ENCODE data around the gene PANX2. TPM values are rescaled to one million over a fixed set of nuclear protein-coding genes. Genes with fewer than 3 reads are reported as not detected.
A peak's percentile ranks its signal among the peaks of the same experiment; 100 is the strongest.

The PANX2 gene
- total RNA-seq, 4 donors from 2014 or later, result 1.4 to 4.3 (median 1.8) TPM

GRCh38 chr22:50153756-50154140 is 16.8 kb upstream of the PANX2 start:
- no peak overlapping the region for H3K4me3 ChIP-seq (ENCODE audit: low read depth, poor library complexity, severe bottlenecking)
- no peak for DNase-seq (ENCODE audit: low spot score in 2 of 2)
- TF ChIP-seq CTCF (IDR thresholded peaks at IDR 0.05) (no peak), POLR2A (IDR thresholded peaks at IDR 0.05) (no peak)
- WGBS, 2 donors, result 91 to 92% methylated on average over 7 of the region's 7 CpGs
- intact Hi-C loops (cut with DNase I; ENCODE audit: low total_unique reads), result loop anchor here (10.0 kb wide), 1 partner anchor 51 kb away; the partner anchor contains the start of gene SELENOO

- TF ChIP-seq POLR2A (IDR thresholded peaks at IDR 0.05) (no peak), CTCF (IDR thresholded peaks at IDR 0.05) (no peak)
- 49 to 60% methylated on average over 21 of the region's 21 CpGs for WGBS, 2 donors
- no peak overlapping the region for H3K4me3 ChIP-seq (ENCODE audit: low read depth, poor library complexity, severe bottlenecking)
- intact Hi-C loops (cut with DNase I; ENCODE audit: low total_unique reads), result loop anchor here (10.0 kb wide), 1 partner anchor 47 kb away; the partner anchor contains the start of gene SELENOO
- peak; percentile 49 to 90 for DNase-seq (ENCODE audit: low spot score in 2 of 2)
Observed at GRCh38 chr22:50157709-50158375, 12.7 kb upstream of the PANX2 start.

GRCh38 chr22:50160947-50161346 is 9.6 kb upstream of the PANX2 start:
- 88 to 91% methylated on average over 7 of the region's 7 CpGs for WGBS, 2 donors
- DNase-seq (ENCODE audit: low spot score in 2 of 2), result no peak
- intact Hi-C loops (cut with DNase I; ENCODE audit: low total_unique reads), result no loop called here
- TF ChIP-seq CTCF (IDR thresholded peaks at IDR 0.05) (no peak), POLR2A (IDR thresholded peaks at IDR 0.05) (no peak)
- H3K4me3 ChIP-seq (ENCODE audit: low read depth, poor library complexity, severe bottlenecking), result no peak overlapping the region

- no peak overlapping the region for H3K4me3 ChIP-seq (ENCODE audit: low read depth, poor library complexity, severe bottlenecking)
- WGBS, 2 donors, result 80 to 86% methylated on average over 16 to 22 of the region's 23 CpGs
- intact Hi-C loops (cut with DNase I; ENCODE audit: low total_unique reads), result no loop called here
- TF ChIP-seq POLR2A (IDR thresholded peaks at IDR 0.05) (no peak), CTCF (IDR thresholded peaks at IDR 0.05) (no peak)
- no peak for DNase-seq (ENCODE audit: low spot score in 2 of 2)
Observed at GRCh38 chr22:50161508-50162390, 8.8 kb upstream of the PANX2 start.

GRCh38 chr22:50162391-50162956 is 8.1 kb upstream of the PANX2 start:
- no peak for TF ChIP-seq POLR2A (IDR thresholded peaks at IDR 0.05)
- no peak for TF ChIP-seq CTCF (IDR thresholded peaks at IDR 0.05)
- intact Hi-C loops (cut with DNase I; ENCODE audit: low total_unique reads), result no loop called here
- 77 to 84% methylated on average over 8 to 10 of the region's 10 CpGs for WGBS, 2 donors
- DNase-seq (ENCODE audit: low spot score in 2 of 2), result no peak
- H3K4me3 ChIP-seq (ENCODE audit: low read depth, poor library complexity, severe bottlenecking), result no peak overlapping the region
